ENCODE measurements around the gene OR2A2.
"Not testable (repeated sequence)": the region's sequence is repeated elsewhere in the genome, so short reads cannot be mapped to it uniquely, and the experiment has no call there.

OR2A2 gene

DNA sequence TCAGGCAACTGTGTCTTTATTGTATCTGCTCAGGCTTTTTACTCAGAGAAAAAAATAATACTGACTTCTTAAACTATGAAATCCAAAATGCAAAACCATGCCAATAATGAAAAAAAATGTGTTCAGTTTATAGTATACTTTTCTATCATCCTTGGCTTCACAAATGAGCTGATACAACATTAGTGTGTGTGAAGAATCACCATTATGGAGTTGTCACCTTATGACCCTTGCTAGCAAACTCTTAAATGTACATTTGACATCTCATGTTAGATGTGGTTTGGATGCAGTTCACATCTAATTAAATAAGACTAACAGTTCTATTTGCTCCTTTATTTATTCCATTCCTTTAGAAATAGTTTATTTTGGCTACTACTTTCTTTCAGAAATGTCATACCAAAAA, 4.2 kb upstream of the OR2A2 start:
- FAIRE-seq = no peak
- TF ChIP-seq TAF1 (IDR thresholded peaks at IDR 0.05; ENCODE audit: borderline replicate concordance, low read depth, low read length) (no peak), POLR2AphosphoS5 (IDR thresholded peaks at IDR 0.05; ENCODE audit: low read depth, low read length) (no peak), POLR2A (IDR thresholded peaks at IDR 0.05; ENCODE audit: low read depth, low read length) (no peak)
- DNase-seq (ENCODE audit: insufficient read length) = no peak

DNA sequence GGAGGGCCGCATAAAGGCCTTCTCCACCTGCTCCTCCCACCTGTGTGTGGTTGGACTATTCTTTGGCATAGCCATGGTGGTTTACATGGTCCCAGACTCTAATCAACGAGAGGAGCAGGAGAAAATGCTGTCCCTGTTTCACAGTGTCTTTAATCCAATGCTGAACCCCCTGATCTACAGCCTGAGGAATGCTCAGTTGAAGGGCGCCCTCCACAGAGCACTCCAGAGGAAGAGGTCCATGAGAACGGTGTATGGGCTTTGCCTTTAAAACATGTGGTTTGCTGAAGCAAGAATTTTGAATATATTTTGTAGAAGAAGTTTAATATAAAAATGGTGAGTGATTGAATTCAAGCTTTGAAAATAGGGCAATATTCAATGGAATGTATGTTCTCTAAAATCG, 889 bp downstream of the OR2A2 start:
- FAIRE-seq (no peak), DNase-seq (ENCODE audit: insufficient read length) (no peak)
- no peak for TF ChIP-seq POLR2AphosphoS5 (IDR thresholded peaks at IDR 0.05; ENCODE audit: low read depth, low read length)
- no peak for TF ChIP-seq POLR2A (IDR thresholded peaks at IDR 0.05; ENCODE audit: low read depth, low read length)
- no peak for TF ChIP-seq TAF1 (IDR thresholded peaks at IDR 0.05; ENCODE audit: borderline replicate concordance, low read depth, low read length)

DNA sequence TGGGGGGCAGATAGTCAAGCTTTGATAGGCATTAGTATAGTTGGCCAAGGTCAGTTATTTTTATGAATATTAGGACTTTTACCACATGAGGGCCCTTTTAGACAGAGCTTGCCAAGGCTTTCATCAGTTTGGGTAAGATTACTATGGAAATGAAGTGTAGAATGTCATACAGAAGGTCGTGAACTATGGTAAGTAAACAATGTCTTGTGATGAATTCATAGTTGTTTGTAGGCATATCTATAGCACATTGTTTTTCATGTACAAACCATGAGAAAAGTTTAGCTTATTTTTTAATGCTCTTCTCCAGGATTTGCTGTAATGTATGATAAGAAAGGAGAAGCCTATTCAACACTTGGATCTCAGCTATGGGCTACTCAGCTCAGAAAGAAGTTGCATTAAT, 4.3 kb downstream of the OR2A2 start:
- TF ChIP-seq POLR2A (IDR thresholded peaks at IDR 0.05; ENCODE audit: low read depth, low read length) = no peak
- TF ChIP-seq POLR2AphosphoS5 (IDR thresholded peaks at IDR 0.05; ENCODE audit: low read depth, low read length) = no peak
- TF ChIP-seq TAF1 (IDR thresholded peaks at IDR 0.05; ENCODE audit: borderline replicate concordance, low read depth, low read length) = no peak
- no peak for DNase-seq (ENCODE audit: insufficient read length)
- no peak for FAIRE-seq

DNA sequence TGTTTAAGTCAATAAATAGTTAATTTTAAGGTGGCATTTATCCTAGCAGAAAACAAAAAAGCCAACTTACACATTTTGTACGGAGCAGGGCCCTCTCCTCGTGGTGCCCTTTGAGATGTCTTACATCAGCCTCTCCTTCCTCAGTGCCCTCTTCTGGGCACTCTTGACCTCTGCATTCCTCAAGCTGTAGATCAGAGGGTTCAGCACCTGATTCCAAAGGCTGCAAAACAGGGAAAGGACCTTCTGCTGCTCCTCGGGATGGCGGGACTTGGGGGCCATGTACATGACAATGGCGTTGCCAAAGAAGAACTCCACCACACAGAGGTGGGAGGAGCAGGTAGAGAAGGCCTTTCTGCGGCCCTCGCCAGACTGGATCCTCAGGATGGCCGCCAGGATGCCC, 9.0 kb downstream of the OR2A2 start:
- DNase-seq (ENCODE audit: insufficient read length) (no peak), FAIRE-seq (no peak)
- no peak for TF ChIP-seq POLR2A (IDR thresholded peaks at IDR 0.05; ENCODE audit: low read depth, low read length)
- TF ChIP-seq TAF1 (IDR thresholded peaks at IDR 0.05; ENCODE audit: borderline replicate concordance, low read depth, low read length) = no peak
- TF ChIP-seq POLR2AphosphoS5 (IDR thresholded peaks at IDR 0.05; ENCODE audit: low read depth, low read length) = no peak

DNA sequence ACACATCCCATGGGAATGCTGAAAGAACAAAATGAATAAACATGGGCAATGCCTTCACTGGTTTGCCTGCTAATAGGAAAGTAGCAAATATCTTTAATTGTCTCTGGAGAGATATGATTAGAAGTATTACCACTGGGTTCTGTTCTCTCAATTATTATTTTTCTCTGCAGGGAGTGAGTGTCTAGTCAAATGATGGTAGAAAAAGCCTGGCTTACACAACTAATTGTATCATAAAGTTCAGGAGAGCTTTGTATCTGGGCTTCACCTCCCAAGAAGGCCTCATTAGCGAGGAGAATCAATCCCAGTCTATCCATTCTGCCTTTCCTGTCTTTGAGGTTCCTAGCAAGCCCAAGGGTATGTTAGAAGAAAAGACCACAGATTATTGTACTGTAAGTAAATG, 13.5 kb downstream of the OR2A2 start, which contains the start of gene OR2A14:
OR2A14 (plus strand) TSS at position 301 of the 400 bp plus-strand sequence. CDS start 5,937 bp downstream, outside the sequence.
- TF ChIP-seq POLR2A (IDR thresholded peaks at IDR 0.05; ENCODE audit: low read depth, low read length) = no peak
- no peak for TF ChIP-seq TAF1 (IDR thresholded peaks at IDR 0.05; ENCODE audit: borderline replicate concordance, low read depth, low read length)
- TF ChIP-seq POLR2AphosphoS5 (IDR thresholded peaks at IDR 0.05; ENCODE audit: low read depth, low read length) = no peak
- DNase-seq (ENCODE audit: insufficient read length) (no peak), FAIRE-seq (no peak)

DNA sequence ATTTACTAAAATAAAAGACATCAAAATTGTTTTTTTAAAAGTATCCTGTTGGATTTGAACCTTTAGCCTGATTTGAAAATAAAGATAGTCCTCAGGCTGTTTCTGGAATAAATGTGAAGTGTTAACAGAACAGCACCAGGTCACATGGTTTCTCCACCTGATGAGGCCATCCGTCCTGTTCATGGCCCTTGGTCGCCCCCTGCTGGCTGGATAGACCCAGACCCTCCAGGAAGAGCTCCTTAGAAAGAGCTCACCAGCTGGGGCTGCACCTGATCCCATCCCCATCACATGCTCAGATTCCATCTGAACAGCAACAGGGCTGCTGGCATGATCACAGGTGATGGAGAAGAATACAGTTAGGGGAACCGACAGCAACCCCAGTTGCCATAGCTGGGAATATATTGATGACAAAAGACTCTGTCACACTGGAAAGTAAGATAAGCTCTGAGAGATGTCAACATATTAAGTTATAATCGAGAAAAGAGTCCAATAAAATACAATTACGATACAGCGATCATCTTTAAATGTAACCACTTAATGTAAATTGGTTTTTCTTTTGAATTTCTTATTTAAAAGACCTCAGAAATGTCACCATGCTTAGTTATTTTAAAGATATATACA, 18.4 kb downstream of the OR2A2 start:
- DNase-seq (ENCODE audit: insufficient read length) = peak; percentile 39
- TF ChIP-seq TAF1 (IDR thresholded peaks at IDR 0.05; ENCODE audit: borderline replicate concordance, low read depth, low read length) = no peak
- FAIRE-seq = peak; percentile 51

DNA sequence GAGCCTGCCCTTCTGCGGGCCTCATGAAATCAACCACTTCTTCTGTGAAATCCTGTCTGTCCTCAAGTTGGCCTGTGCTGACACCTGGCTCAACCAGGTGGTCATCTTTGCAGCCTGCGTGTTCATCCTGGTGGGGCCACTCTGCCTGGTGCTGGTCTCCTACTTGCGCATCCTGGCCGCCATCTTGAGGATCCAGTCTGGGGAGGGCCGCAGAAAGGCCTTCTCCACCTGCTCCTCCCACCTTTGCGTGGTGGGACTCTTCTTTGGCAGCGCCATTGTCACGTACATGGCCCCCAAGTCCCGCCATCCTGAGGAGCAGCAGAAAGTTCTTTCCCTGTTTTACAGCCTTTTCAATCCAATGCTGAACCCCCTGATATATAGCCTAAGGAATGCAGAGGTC, 20.2 kb downstream of the OR2A2 start:
- not testable (repeated sequence) for DNase-seq (ENCODE audit: insufficient read length); FAIRE-seq

DNA sequence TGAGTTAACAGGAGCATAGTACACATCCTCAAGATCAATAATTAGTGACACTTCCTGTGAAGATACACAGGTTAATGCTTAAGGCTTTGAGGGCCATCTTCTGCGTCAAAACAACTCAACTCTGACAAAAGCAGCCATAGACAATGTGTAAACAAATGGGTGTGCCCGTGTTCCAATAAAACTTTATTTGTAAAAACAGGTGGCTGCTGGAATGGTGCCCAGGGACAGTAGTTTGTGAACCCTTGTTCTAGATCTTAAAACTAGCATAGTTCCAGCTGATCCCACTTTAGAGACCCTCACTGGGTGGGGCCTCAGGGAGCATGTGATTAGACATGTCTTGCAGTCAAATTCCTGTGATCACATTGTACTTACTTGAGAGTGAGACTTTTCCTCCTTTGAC, 21.3 kb downstream of the OR2A2 start:
- DNase-seq (ENCODE audit: insufficient read length) (no peak), FAIRE-seq (no peak)
- TF ChIP-seq POLR2AphosphoS5 (IDR thresholded peaks at IDR 0.05; ENCODE audit: low read depth, low read length) = no peak
- TF ChIP-seq POLR2A (IDR thresholded peaks at IDR 0.05; ENCODE audit: low read depth, low read length) = no peak
- TF ChIP-seq TAF1 (IDR thresholded peaks at IDR 0.05; ENCODE audit: borderline replicate concordance, low read depth, low read length) = no peak

DNA sequence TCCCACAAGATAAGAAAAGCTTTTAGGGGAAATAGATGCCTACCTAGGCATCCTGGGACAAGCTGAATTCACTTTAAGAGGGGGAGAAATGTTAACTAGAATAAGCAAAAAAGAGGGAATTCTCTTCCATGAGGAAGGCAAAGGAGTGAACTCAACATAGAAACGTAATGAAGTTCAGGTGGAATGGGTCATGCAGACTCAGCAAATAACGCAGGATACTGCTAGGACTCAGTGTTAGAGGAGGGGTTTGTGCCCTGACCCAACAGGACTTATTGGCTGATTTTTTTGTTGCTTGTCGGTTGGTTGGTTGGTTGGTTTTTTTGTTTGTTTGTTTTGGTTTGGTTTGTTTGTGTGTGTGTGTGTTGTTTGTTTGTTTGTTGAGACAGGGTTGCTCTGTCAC, 22.9 kb downstream of the OR2A2 start:
- FAIRE-seq (no peak), DNase-seq (ENCODE audit: insufficient read length) (no peak)
- no peak for TF ChIP-seq TAF1 (IDR thresholded peaks at IDR 0.05; ENCODE audit: borderline replicate concordance, low read depth, low read length)
- TF ChIP-seq POLR2AphosphoS5 (IDR thresholded peaks at IDR 0.05; ENCODE audit: low read depth, low read length) = no peak
- TF ChIP-seq POLR2A (IDR thresholded peaks at IDR 0.05; ENCODE audit: low read depth, low read length) = no peak

DNA sequence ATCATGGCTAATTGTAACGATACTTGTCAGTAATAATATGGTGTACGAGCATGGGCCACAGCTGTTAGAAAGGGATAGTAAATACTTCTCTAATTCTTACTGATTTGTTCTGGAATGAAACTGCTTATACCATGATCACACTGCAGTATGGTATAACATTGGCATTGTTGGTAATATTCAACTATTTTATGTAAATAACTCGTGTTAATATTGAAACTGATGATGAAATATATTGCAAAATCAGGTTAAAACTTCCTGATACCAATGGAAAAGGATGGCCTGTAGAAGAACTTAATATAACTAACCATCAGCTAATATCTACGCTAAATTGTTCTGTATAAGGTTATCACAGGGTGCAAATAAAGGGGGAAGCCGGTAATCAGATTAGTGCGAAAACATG, 23.9 kb downstream of the OR2A2 start:
- FAIRE-seq = no peak
- TF ChIP-seq POLR2A (IDR thresholded peaks at IDR 0.05; ENCODE audit: low read depth, low read length) = no peak
- no peak for TF ChIP-seq POLR2AphosphoS5 (IDR thresholded peaks at IDR 0.05; ENCODE audit: low read depth, low read length)
- TF ChIP-seq TAF1 (IDR thresholded peaks at IDR 0.05; ENCODE audit: borderline replicate concordance, low read depth, low read length) = no peak

DNA sequence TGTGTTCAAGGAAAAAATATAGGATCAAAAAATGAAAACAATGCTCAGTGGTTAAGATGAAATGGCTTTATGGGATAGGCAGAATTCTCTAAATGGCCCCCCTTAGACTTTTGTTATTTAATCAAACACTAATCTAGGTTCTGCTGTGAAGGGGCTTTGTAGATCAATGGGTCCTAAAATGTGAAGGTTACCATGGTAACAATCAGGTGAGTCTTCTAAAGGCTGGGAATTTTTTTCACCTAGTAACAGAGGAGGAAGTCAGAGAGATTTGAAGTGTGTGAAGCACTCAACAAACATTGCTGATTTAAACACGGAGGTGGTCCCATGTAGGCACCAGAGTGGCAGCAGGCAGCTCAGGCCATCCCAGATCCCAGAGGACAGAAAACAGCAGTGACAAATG, 24.7 kb downstream of the OR2A2 start:
- no peak for DNase-seq (ENCODE audit: insufficient read length)
- no peak for FAIRE-seq
- no peak for TF ChIP-seq POLR2AphosphoS5 (IDR thresholded peaks at IDR 0.05; ENCODE audit: low read depth, low read length)
- no peak for TF ChIP-seq TAF1 (IDR thresholded peaks at IDR 0.05; ENCODE audit: borderline replicate concordance, low read depth, low read length)
- no peak for TF ChIP-seq POLR2A (IDR thresholded peaks at IDR 0.05; ENCODE audit: low read depth, low read length)

More for the DNA sequence above, 23.9 kb downstream of the OR2A2 start:
- DNase-seq (ENCODE audit: insufficient read length) = no peak

DNA sequence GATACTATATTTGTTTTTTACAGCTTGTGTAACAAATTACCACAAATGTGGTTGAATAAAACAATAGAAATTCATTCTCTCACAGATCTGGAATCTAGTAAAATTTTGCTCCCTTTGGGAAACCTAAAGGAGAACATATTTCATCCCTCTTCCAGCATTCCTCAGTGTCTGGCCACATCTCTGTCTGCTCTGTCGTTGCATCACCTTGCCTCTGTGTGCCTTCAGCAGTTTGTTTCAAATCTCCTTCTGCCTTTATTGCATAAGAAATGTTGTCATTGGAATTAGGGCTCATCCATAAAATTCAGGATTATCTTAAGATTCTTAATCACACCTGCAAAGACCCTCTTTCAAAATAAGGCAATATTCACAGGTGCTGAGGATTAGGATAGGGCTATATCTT, 28.1 kb downstream of the OR2A2 start:
- TF ChIP-seq POLR2A (IDR thresholded peaks at IDR 0.05; ENCODE audit: low read depth, low read length) (no peak), TAF1 (IDR thresholded peaks at IDR 0.05; ENCODE audit: borderline replicate concordance, low read depth, low read length) (no peak), POLR2AphosphoS5 (IDR thresholded peaks at IDR 0.05; ENCODE audit: low read depth, low read length) (no peak)
- FAIRE-seq (no peak), DNase-seq (ENCODE audit: insufficient read length) (no peak)

DNA sequence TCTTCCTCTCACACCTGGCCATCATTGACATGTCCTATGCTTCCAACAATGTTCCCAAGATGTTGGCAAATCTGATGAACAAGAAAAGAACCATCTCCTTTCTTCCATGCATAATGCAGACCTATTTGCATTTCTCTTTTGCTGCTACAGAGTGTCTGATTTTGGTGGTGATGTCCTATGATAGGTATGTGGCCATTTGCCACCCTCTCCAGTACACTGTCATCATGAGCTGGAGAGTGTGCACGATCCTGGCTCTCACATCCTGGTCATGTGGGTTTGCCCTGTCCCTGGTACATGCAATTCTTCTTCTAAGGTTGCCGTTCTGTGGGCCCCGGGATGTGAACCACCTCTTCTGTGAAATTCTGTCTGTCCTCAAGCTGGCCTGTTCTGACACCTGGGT, 32.8 kb downstream of the OR2A2 start:
- DNase-seq (ENCODE audit: insufficient read length) (no peak), FAIRE-seq (peak; percentile 60)
- TF ChIP-seq POLR2A (IDR thresholded peaks at IDR 0.05; ENCODE audit: low read depth, low read length) = no peak
- TF ChIP-seq POLR2AphosphoS5 (IDR thresholded peaks at IDR 0.05; ENCODE audit: low read depth, low read length) = no peak
- TF ChIP-seq TAF1 (IDR thresholded peaks at IDR 0.05; ENCODE audit: borderline replicate concordance, low read depth, low read length) = no peak

All from GM12892 (cell line).